Lower leg skin (tissue), 3 donors: ENCODE data around the gene SH3RF2.

Experiments used
- POLR2A ChIP-seq, 2 donors: fragments of 450-650 bp; IDR thresholded peaks; one replicate each; pipeline ENCODE4 v1.6.1; 2016 to 2017; ENCODE audit warnings: antibody characterized with exemption in 2 of 2, mild to moderate bottlenecking in 1 of 2, moderate library complexity in 1 of 2
- TF ChIP-seq, protein P1 (sequence below), 3 donors: fragments of 450-650 bp; IDR thresholded peaks; one replicate each; pipeline ENCODE4 v1.5.1; 2016; ENCODE audit warnings: antibody characterized with exemption in 3 of 3, mild to moderate bottlenecking in 3 of 3, moderate library complexity in 2 of 3

GRCh38 chr5:145948921-145949320, 12.5 kb downstream of the SH3RF2 start:
- TF ChIP-seq, protein P1, sequence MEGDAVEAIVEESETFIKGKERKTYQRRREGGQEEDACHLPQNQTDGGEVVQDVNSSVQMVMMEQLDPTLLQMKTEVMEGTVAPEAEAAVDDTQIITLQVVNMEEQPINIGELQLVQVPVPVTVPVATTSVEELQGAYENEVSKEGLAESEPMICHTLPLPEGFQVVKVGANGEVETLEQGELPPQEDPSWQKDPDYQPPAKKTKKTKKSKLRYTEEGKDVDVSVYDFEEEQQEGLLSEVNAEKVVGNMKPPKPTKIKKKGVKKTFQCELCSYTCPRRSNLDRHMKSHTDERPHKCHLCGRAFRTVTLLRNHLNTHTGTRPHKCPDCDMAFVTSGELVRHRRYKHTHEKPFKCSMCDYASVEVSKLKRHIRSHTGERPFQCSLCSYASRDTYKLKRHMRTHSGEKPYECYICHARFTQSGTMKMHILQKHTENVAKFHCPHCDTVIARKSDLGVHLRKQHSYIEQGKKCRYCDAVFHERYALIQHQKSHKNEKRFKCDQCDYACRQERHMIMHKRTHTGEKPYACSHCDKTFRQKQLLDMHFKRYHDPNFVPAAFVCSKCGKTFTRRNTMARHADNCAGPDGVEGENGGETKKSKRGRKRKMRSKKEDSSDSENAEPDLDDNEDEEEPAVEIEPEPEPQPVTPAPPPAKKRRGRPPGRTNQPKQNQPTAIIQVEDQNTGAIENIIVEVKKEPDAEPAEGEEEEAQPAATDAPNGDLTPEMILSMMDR (IDR thresholded peaks at IDR 0.05), result no peak
- TF ChIP-seq POLR2A (IDR thresholded peaks at IDR 0.05), result no peak
